Smooth muscle cell (in vitro differentiated cells): ENCODE results near the gene DPF3. TPM values are rescaled to one million over a fixed set of nuclear protein-coding genes. Genes with fewer than 3 reads are reported as not detected.
"Not testable (repeated sequence)": the region's sequence is repeated elsewhere in the genome, so short reads cannot be mapped to it uniquely, and the experiment has no call there.

Experiments
- DNase-seq: peaks from one replicate; lab custom pipeline; 2025; ENCODE audit not compliant: unreplicated experiment; lab: John Stamatoyannopoulos, UW
- H2AFZ ChIP-seq: fragments of 200-600 bp; sonication (generic); 2 replicates; pipeline ENCODE4 v1.6.0; 2016; ENCODE audit warnings: antibody characterized with exemption, low read depth, mild to moderate bottlenecking
- H3F3A ChIP-seq: fragments of 200-600 bp; sonication (generic); 2 replicates; pipeline ENCODE4 v1.6.0; 2017; ENCODE audit warnings: antibody characterized with exemption, low read depth
- H3K27ac ChIP-seq: fragments of 200-600 bp; sonication (generic); 2 replicates; pipeline ENCODE4 v1.5.1; 2016; ENCODE audit warnings: low read depth, mild to moderate bottlenecking
- H3K27me3 ChIP-seq: fragments of 200-600 bp; sonication (generic); 2 replicates; pipeline ENCODE4 v1.6.1; 2016; ENCODE audit warnings: low read depth, mild to moderate bottlenecking
- H3K36me3 ChIP-seq: fragments of 200-600 bp; sonication (generic); 2 replicates; pipeline ENCODE4 v1.5.1; 2016; ENCODE audit warnings: low read depth
- H3K4me1 ChIP-seq: fragments of 200-600 bp; sonication (generic); 2 replicates; pipeline ENCODE4 v1.5.1; 2016; ENCODE audit warnings: low read depth
- H3K4me2 ChIP-seq: fragments of 200-600 bp; sonication (generic); 2 replicates; pipeline ENCODE4 v1.6.0; 2016; ENCODE audit warnings: mild to moderate bottlenecking
- H3K4me3 ChIP-seq: fragments of 200-600 bp; sonication (generic); 2 replicates; pipeline ENCODE4 v1.5.1; 2016; ENCODE audit warnings: mild to moderate bottlenecking
- H3K79me2 ChIP-seq: fragments of 200-600 bp; sonication (generic); 2 replicates; pipeline ENCODE4 v1.6.0; 2016; ENCODE audit warnings: low read depth, mild to moderate bottlenecking
- H3K9ac ChIP-seq: fragments of 200-600 bp; sonication (generic); 2 replicates; pipeline ENCODE4 v1.6.0; 2016; ENCODE audit warnings: low read depth
- H3K9me3 ChIP-seq: fragments of 200-600 bp; sonication (generic); replicated peaks from 2 replicates; pipeline ENCODE4 v1.5.1; 2016; ENCODE audit warnings: low read depth
- H4K20me1 ChIP-seq: fragments of 200-600 bp; sonication (generic); 2 replicates; pipeline ENCODE4 v1.6.0; 2016; ENCODE audit warnings: low read depth
- WGBS: methylation state at CpG from one replicate; pipeline ENCODE4 v1.1.7; 2016; ENCODE audit warnings: low lambda C conversion rate; 5-methylcytosine and 5-hydroxymethylcytosine counted together
- polyA plus RNA-seq: library from polyadenylated mRNA; unstranded; fragments of >200 nt; fragmentation: Nextera tagmentation; extraction: Ambion mirVana; gene quantifications from 2 replicates; pipeline ENCODE4 v1.2.1, GENCODE V29; 2016
- total RNA-seq: library from RNA; depleted of rRNA; stranded (reverse); fragments of >200 nt; gene quantifications from 2 replicates; pipeline ENCODE4 v1.2.3, GENCODE V29; 2014
- TF ChIP-seq, protein P1 (sequence below): fragments of 200-600 bp; sonication (generic); IDR thresholded peaks from 2 replicates; pipeline ENCODE4 v1.5.1; 2017; ENCODE audit warnings: borderline replicate concordance, mild to moderate bottlenecking, antibody characterized with exemption; ENCODE audit not compliant: insufficient read depth, poor library complexity, severe bottlenecking

DPF3 gene
- total and polyA plus RNA-seq, 2 experiments from 2014 or later = 4.9 to 12.6 TPM

DNA sequence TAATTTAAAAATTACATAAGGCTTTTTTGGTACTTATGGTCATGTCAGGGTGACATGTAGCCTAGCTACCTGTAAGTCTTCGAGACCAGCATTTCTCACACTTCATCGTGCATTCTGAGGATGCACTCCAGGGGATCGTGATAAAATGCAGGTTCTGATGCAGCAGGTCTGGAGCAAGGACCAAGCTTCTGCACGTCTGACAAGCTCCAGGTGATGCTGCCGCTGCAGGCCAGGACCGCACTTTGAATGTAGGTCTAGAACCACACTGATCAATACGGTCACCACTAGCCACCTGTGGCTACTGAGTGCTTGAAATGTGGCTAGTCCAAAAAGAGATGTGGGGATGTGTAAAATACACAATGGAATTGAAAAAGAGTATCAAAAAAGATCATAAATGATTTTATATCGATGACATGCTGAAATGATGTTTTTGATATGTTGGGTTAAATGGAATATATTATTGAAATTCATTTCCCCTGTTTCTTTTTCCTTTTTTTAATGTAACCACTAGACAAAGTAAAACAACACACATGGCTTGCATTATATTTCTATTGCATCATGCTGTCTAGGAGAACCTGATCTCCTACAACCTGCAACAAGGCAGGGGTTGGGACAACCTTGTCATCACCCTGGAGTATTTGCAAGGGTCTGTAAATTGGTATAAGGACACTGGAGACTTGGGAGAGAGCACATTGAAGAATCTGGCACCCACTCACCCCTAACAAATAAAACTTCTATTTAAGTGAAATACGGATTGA lies 142.4 kb downstream of the DPF3 start:
- Histone ChIP-seq H3K9me3 (no peaks in the 10 kb centered on the region), H3K4me1 (no peaks in the 10 kb centered on the region), H3K36me3 (no peaks in the 10 kb centered on the region), H3K27me3 (no peaks in the 10 kb centered on the region), H4K20me1 (no peaks in the 10 kb centered on the region), H3K4me3 (no peak overlapping the region), H3K9ac (no peak overlapping the region), H3F3A (no peaks in the 10 kb centered on the region), H3K79me2 (no peaks in the 10 kb centered on the region), H2AFZ (no peak overlapping the region), H3K4me2 (no peak overlapping the region), H3K27ac (no peak overlapping the region)
- TF ChIP-seq, protein P1, sequence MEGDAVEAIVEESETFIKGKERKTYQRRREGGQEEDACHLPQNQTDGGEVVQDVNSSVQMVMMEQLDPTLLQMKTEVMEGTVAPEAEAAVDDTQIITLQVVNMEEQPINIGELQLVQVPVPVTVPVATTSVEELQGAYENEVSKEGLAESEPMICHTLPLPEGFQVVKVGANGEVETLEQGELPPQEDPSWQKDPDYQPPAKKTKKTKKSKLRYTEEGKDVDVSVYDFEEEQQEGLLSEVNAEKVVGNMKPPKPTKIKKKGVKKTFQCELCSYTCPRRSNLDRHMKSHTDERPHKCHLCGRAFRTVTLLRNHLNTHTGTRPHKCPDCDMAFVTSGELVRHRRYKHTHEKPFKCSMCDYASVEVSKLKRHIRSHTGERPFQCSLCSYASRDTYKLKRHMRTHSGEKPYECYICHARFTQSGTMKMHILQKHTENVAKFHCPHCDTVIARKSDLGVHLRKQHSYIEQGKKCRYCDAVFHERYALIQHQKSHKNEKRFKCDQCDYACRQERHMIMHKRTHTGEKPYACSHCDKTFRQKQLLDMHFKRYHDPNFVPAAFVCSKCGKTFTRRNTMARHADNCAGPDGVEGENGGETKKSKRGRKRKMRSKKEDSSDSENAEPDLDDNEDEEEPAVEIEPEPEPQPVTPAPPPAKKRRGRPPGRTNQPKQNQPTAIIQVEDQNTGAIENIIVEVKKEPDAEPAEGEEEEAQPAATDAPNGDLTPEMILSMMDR = no peak
- DNase-seq = no peak
- WGBS = 95% methylated on average over 9 of the region's 9 CpGs

DNA sequence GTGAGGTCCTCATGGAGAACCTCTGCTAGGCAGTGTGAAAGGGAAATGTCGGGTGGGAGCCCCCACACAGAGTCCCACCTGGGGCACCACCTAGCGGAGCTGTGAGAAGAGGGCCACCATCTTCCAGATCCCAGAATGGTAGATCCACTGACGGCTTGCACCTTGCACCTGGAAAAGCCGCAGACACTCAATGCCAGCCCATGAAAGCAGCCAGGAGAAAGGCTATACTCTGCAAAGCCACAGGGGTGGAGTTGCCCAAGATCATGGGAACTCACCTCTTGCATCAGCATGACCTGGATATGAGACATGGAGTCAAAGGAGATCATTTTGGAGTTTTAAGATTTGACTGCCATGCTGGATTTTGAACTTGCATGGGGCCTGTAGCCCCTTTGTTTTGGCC lies 145.0 kb downstream of the DPF3 start:
- H4K20me1 ChIP-seq, H2AFZ ChIP-seq, H3K4me2 ChIP-seq, DNase-seq, H3F3A ChIP-seq, H3K4me3 ChIP-seq, H3K27me3 ChIP-seq, H3K9me3 ChIP-seq, H3K9ac ChIP-seq, H3K79me2 ChIP-seq, H3K4me1 ChIP-seq, H3K36me3 ChIP-seq, H3K27ac ChIP-seq: not testable (repeated sequence)
- 98% methylated on average over 4 of the region's 4 CpGs for WGBS

DNA sequence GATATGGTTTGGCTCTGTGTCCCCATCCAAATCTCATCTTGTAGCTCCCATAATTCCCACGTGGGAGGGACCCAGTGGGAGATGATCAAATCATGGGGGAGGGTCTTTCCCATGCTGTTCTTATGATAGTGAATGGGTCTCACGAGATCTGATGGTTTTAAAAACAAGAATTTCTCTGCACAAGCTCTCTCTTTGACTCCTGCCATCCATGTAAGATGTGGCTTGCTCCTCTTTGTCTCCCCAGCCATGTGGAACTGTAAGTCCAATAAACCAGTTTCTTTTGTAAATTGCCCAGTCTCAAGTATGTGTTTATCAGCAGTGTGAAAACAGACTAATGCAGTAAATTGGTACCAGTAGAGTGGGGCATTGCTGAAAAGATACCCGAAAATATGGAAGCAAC lies 146.2 kb downstream of the DPF3 start:
- 77% methylated on average over 3 of the region's 3 CpGs for WGBS
- H3K27ac ChIP-seq = no peak overlapping the region

DNA sequence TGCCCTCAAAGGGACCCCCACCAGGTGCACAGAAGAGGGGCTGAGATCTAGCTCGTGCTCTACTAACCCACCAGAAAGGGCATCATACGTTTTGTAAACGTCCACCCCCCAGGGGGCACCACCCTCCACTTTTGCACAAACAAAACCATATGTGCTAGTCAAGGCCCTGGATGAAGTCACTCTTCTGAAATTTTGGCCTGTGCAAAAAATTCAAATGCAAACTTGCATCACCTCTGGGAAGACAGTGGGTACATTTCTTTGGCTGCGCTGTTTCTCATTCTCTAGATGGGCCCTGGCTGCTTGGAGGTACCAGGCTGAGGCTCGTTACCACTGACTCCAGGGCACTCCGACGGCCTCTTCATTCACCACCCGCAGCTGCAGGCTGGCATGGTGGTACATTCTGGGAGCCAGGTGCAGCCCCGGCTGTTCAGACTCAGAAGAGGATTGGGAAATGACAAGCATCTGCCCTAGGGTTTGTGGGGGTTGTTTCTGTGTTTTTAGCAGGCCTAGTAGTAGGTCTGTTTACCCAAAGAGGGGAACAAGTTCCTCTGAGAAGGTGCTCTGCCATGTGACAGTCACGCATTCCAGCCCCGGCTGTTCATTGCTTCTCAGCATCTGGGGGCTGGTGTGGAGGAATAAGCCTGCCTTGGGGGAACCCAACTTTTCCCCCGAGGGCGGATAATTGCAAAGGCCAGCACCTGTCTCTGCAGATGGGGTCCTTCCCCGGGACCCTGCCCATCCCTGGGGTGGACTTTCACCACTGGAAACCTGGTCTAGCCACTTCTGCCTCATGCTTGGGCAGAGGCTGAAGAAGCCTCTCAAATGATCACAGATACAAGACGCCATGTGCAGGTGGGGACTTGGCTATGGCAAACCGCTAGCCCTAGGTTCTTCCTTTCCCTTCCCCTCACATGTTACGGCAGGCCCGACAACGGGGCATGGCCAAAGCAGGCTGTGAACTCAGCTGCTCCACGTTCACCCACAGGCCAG lies 147.6 kb downstream of the DPF3 start:
- no peaks in the 10 kb centered on the region for H3K4me1 ChIP-seq
- H3K9me3 ChIP-seq = no peaks in the 10 kb centered on the region
- H3K79me2 ChIP-seq = no peaks in the 10 kb centered on the region
- 92% methylated on average over 20 of the region's 20 CpGs for WGBS
- no peak for DNase-seq
- H3K4me2 ChIP-seq = no peak overlapping the region
- H3K36me3 ChIP-seq = no peaks in the 10 kb centered on the region
- H4K20me1 ChIP-seq = no peaks in the 10 kb centered on the region
- no peaks in the 10 kb centered on the region for H3F3A ChIP-seq
- no peak overlapping the region for H3K27ac ChIP-seq
- H3K9ac ChIP-seq = no peak overlapping the region
- no peak overlapping the region for H3K4me3 ChIP-seq
- H3K27me3 ChIP-seq = no peaks in the 10 kb centered on the region
- TF ChIP-seq, protein P1 = no peak
- no peak overlapping the region for H2AFZ ChIP-seq

More for the DNA sequence above, 146.2 kb downstream of the DPF3 start:
- H3K79me2 ChIP-seq = no peaks in the 10 kb centered on the region
- no peaks in the 10 kb centered on the region for H3K9me3 ChIP-seq
- no peak for DNase-seq
- TF ChIP-seq, protein P1 = no peak
- H3F3A ChIP-seq = no peaks in the 10 kb centered on the region
- H2AFZ ChIP-seq = no peak overlapping the region
- H3K4me2 ChIP-seq = no peak overlapping the region
- no peak overlapping the region for H3K4me3 ChIP-seq
- H3K36me3 ChIP-seq = no peaks in the 10 kb centered on the region
- no peaks in the 10 kb centered on the region for H3K4me1 ChIP-seq
- H3K27me3 ChIP-seq = no peaks in the 10 kb centered on the region
- no peaks in the 10 kb centered on the region for H4K20me1 ChIP-seq
- H3K9ac ChIP-seq = no peak overlapping the region
